Measurements from ENCODE around the gene BEGAIN. TPM values are rescaled to one million over a fixed set of nuclear protein-coding genes. Genes with fewer than 3 reads are reported as not detected.

BEGAIN gene
- total and polyA plus RNA-seq, 12 donors, result 0.20 to 4.3 (median 0.83) TPM

DNA sequence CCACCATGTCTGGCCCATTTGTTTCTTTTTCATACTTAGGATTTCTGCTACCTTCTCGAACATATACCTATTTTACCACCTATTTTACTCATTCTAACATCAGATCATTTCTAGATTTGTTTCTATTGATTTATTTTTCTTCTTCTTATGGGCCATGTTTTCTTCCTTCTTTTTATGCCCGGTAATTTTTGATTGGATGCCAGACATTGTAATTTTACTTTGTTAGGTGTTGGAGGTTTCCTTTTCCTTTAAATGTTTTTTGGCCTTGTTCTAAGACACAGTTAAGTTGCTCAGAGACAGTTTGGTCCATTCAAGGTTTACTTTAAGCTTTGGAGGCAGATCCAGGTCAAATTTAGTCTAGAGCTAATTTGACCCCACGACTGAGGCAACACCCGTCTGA is 14.7 kb upstream of the BEGAIN start:
- intact Hi-C loops (cut with DNase I), result no loop called here
- H3K27ac ChIP-seq, result no peak overlapping the region
- peaks cover 0 to 56% (median 21%) of the 10 kb centered on the region in 7 donors for H3K27me3 ChIP-seq
- ATAC-seq (no peak), DNase-seq (no peak)
- no peaks in the 10 kb centered on the region for H3K36me3 ChIP-seq
- H3K4me3 ChIP-seq, result no peak overlapping the region
- 81 to 84% methylated on average over 4 of the region's 4 CpGs for WGBS, 2 donors
- peaks cover 0 to 3% (median 0%) of the 10 kb centered on the region in 9 donors for H3K4me1 ChIP-seq
- TF ChIP-seq, protein P1, sequence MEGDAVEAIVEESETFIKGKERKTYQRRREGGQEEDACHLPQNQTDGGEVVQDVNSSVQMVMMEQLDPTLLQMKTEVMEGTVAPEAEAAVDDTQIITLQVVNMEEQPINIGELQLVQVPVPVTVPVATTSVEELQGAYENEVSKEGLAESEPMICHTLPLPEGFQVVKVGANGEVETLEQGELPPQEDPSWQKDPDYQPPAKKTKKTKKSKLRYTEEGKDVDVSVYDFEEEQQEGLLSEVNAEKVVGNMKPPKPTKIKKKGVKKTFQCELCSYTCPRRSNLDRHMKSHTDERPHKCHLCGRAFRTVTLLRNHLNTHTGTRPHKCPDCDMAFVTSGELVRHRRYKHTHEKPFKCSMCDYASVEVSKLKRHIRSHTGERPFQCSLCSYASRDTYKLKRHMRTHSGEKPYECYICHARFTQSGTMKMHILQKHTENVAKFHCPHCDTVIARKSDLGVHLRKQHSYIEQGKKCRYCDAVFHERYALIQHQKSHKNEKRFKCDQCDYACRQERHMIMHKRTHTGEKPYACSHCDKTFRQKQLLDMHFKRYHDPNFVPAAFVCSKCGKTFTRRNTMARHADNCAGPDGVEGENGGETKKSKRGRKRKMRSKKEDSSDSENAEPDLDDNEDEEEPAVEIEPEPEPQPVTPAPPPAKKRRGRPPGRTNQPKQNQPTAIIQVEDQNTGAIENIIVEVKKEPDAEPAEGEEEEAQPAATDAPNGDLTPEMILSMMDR (IDR thresholded peaks at IDR 0.05), result no peak
- H3K9me3 ChIP-seq, result peaks cover 0 to 20% (median 16%) of the 10 kb centered on the region in 11 donors

DNA sequence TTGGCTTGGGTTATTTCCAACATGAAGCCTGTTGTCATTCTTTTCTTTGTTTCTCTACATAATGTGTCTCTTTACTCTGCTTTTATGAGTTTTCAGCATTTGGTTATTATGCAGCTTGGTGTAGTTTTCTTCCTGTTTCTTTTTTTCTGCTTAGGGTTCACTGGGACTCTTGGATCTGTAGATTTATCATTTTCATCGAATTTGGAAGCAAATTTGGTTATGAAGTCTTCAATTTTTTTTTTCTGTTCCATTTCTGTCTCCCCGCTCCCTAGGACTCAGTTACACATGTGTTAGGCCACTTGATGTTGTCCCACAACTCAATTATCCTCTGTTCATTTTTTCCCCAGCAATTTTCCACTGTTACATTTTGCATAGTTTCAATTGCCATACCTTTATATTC is 13.8 kb upstream of the BEGAIN start:
- ATAC-seq (no peak), DNase-seq (no peak)
- 81 to 86% methylated on average over 2 of the region's 2 CpGs for WGBS, 2 donors
- Histone ChIP-seq H3K4me1 (peaks cover 0 to 3% (median 0%) of the 10 kb centered on the region in 9 donors), H3K27ac (no peak overlapping the region), H3K9me3 (peaks cover 0 to 20% (median 16%) of the 10 kb centered on the region in 11 donors), H3K27me3 (peaks cover 0 to 56% (median 23%) of the 10 kb centered on the region in 7 donors), H3K36me3 (no peaks in the 10 kb centered on the region), H3K4me3 (no peak overlapping the region)
- TF ChIP-seq, protein P1 (IDR thresholded peaks at IDR 0.05), result no peak
- intact Hi-C loops (cut with DNase I), result no loop called here

DNA sequence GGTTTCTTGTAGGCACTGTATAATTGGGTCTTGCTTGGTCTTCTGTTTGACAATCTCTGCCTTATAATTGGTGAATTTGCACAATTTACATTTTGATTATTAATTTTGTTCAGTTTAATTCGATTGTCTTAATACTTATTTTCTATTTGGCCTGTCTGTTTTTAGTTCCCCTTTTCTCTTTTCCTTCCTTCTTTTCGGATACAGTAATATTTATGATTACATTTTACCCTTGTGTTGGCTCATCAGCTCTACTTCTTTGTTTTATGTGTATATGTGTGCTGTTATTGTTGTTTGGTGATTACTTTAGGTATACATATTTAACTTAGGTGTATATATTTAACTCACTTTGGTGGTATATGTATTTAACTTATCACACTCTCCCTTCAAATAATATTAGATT is 12.8 kb upstream of the BEGAIN start:
- intact Hi-C loops (cut with DNase I), result no loop called here
- H3K27me3 ChIP-seq, result peaks cover 0 to 54% (median 25%) of the 10 kb centered on the region in 7 donors
- peaks cover 0 to 3% (median 0%) of the 10 kb centered on the region in 9 donors for H3K4me1 ChIP-seq
- no peaks in the 10 kb centered on the region for H3K36me3 ChIP-seq
- 71 to 73% methylated on average over 2 of the region's 2 CpGs for WGBS, 2 donors
- TF ChIP-seq, protein P1 (IDR thresholded peaks at IDR 0.05), result no peak
- ATAC-seq (no peak), DNase-seq (no peak)
- H3K4me3 ChIP-seq, result no peak overlapping the region
- H3K27ac ChIP-seq, result no peak overlapping the region
- H3K9me3 ChIP-seq, result peaks cover 0 to 20% (median 16%) of the 10 kb centered on the region in 11 donors

DNA sequence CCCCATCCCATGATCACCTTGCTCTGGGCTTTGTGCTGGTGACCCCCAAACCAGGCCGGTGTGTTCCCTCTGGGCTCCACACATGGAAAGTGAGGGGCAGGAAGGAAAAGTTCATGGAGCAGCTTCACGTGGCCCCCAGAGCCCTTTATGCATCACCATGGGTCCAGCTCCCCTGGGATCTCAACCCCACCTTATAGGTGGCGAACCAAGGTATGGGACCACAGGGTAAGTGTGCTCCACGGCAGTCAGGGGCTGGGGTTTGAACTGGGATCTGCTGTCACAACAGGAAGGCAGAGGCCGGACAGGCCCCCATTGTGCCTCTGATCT is 7.4 kb upstream of the BEGAIN start:
- WGBS, 2 donors, result 78 to 80% methylated on average over 5 of the region's 5 CpGs
- Histone ChIP-seq H3K27me3 (peaks cover 0 to 66% (median 54%) of the 10 kb centered on the region in 7 donors), H3K4me3 (no peak overlapping the region), H3K4me1 (peaks cover 0 to 3% (median 0%) of the 10 kb centered on the region in 9 donors), H3K27ac (no peak overlapping the region), H3K36me3 (no peaks in the 10 kb centered on the region), H3K9me3 (no peaks in the 10 kb centered on the region)
- ATAC-seq (no peak), DNase-seq (no peak)
- TF ChIP-seq, protein P1 (IDR thresholded peaks at IDR 0.05), result no peak
- intact Hi-C loops (cut with DNase I), result no loop called here
